K562 (cell line): ENCODE results near the gene ECSIT. TPM values are rescaled to one million over a fixed set of nuclear protein-coding genes. Genes with fewer than 3 reads are reported as not detected.
A peak's percentile ranks its signal among the peaks of the same experiment; 100 is the strongest.

ENCODE experiments used
- ATAC-seq: fragments of 200-7000 bp; cut with Tn5 transposase; 3 replicates; pipeline ENCODE4 v1.9.1; 2020; ENCODE audit warnings: moderate library complexity
- BruUV-seq: library from RNA; stranded (reverse); fragments of 400-500 nt; replicated peaks from 2 replicates; lab custom pipeline; 2021; lab: Mats Ljungman, UMichigan
- CTCF ChIA-PET: fragments of 300-600 bp; formaldehyde crosslinking; extraction: SDS; loops from one replicate; lab custom pipeline; 2021; ENCODE audit warnings: low intra/inter-chr PET ratio; lab: Yijun Ruan, JAX
- POLR2A ChIA-PET: fragments of 300-600, 350-650 bp; sonication (Branson Sonifier 250); formaldehyde crosslinking; extraction: SDS; loops from one replicate; lab custom pipeline; 2021; ENCODE audit warnings: antibody characterized with exemption, inconsistent platforms; lab: Yijun Ruan, JAX
- DNase-seq, 4 experiments: peaks; one replicate each; pipeline versions ENCODE4 v3.0.0 to v3.0.0-alpha.2; 2011 to 2018; ENCODE audit warnings: low spot score in 3 of 4, mixed read lengths in 3 of 4; ENCODE audit errors: extremely low read depth in 1 of 4
- FAIRE-seq: peaks from 2 replicates; lab custom pipeline; 2011; peaks lifted over from hg19 to GRCh38; lab: Jason Lieb, UNC
- H2AFZ ChIP-seq: 2 replicates; pipeline ENCODE4 v1.6.0; 2011; ENCODE audit warnings: low read depth, low read length, control low read depth, inconsistent platforms
- H3K27ac ChIP-seq: fragments of 200-600 bp; 3 replicates; pipeline ENCODE4 v1.8.0; 2011; ENCODE audit warnings: low read depth, mild to moderate bottlenecking, control low read depth, inconsistent platforms, low read length, moderate library complexity, mixed read lengths; ENCODE audit errors: extremely low read depth
- H3K27me3 ChIP-seq, 2 experiments: fragments of 300-600 bp in 1 of 2; 2 replicates in 1 of 2; 3 replicates in 1 of 2; pipeline versions ENCODE4 v1.6.0 to v1.8.0; 2011; ENCODE audit warnings: inconsistent platforms in 2 of 2, low read length in 2 of 2, mild to moderate bottlenecking in 1 of 2, mixed read lengths in 1 of 2, moderate library complexity in 1 of 2; ENCODE audit not compliant: control insufficient read depth in 2 of 2, insufficient read depth in 2 of 2
- H3K36me3 ChIP-seq: fragments of 300-600 bp; 3 replicates; pipeline ENCODE4 v1.8.0; 2011; ENCODE audit warnings: mild to moderate bottlenecking, low read length, inconsistent platforms; ENCODE audit not compliant: control insufficient read depth, insufficient read depth
- H3K4me1 ChIP-seq, 2 experiments: fragments of 200-600 bp in 1 of 2; replicated peaks in 1 of 2; 2 replicates in 1 of 2; 3 replicates in 1 of 2; pipeline versions ENCODE4 v1.5.1 to v1.8.0; 2011; ENCODE audit warnings: inconsistent platforms in 2 of 2, low read length in 2 of 2, mild to moderate bottlenecking in 1 of 2, mixed read lengths in 1 of 2, moderate library complexity in 1 of 2; ENCODE audit not compliant: control insufficient read depth in 2 of 2, insufficient read depth in 2 of 2
- H3K4me2 ChIP-seq: 2 replicates; pipeline ENCODE4 v1.6.1; 2011; ENCODE audit warnings: low read length, control low read depth, inconsistent platforms, mixed read lengths; ENCODE audit not compliant: insufficient read depth
- H3K4me3 ChIP-seq: fragments of 200-600 bp; sonication (generic), shearing (Covaris generic); 2 replicates; pipeline ENCODE4 v1.5.1; 2016; ENCODE audit warnings: control low read depth, inconsistent platforms
- H3K79me2 ChIP-seq: fragments of 200-600 bp; 3 replicates; pipeline ENCODE4 v1.8.0; 2011; ENCODE audit warnings: low read length, inconsistent platforms; ENCODE audit not compliant: control insufficient read depth, insufficient read depth
- H3K9ac ChIP-seq, 2 experiments: 2 replicates each; pipeline versions ENCODE4 v1.6.0 to v1.6.1; 2011; ENCODE audit warnings: low read depth in 2 of 2, low read length in 2 of 2, control low read depth in 1 of 2, inconsistent platforms in 1 of 2, mild to moderate bottlenecking in 1 of 2, mixed read lengths in 1 of 2; ENCODE audit not compliant: insufficient read depth in 1 of 2
- H3K9me1 ChIP-seq: one replicate; pipeline ENCODE4 v1.6.0; 2011; ENCODE audit warnings: inconsistent platforms, mild to moderate bottlenecking, low read length, moderate library complexity; ENCODE audit not compliant: control insufficient read depth, insufficient read depth
- H3K9me3 ChIP-seq: replicated peaks from 2 replicates; pipeline ENCODE4 v1.5.1; 2011; ENCODE audit warnings: low read depth, low read length, inconsistent platforms; ENCODE audit not compliant: control insufficient read depth, insufficient read depth
- H4K20me1 ChIP-seq: replicated peaks from 2 replicates; pipeline ENCODE4 v1.6.1; 2011; ENCODE audit warnings: low read length, inconsistent platforms, mixed read lengths; ENCODE audit not compliant: control insufficient read depth, insufficient read depth
- ATF1 ChIP-seq, 2 experiments: fragments of 450-650 bp in 1 of 2; IDR thresholded peaks; 2 replicates each; pipeline ENCODE4 v1.6.1; 2016; ENCODE audit warnings: missing compliant biosample characterization in 1 of 2, missing genetic modification characterization in 1 of 2
- BRD4 ChIP-seq: fragments of 200-600 bp; sonication (generic); IDR thresholded peaks from 2 replicates; pipeline ENCODE4 v1.6.1; 2017; ENCODE audit warnings: inconsistent platforms
- CHD4 ChIP-seq: fragments of 200-600 bp; sonication (generic); IDR thresholded peaks from 3 replicates; pipeline ENCODE4 v1.6.1; 2012; ENCODE audit warnings: low read depth, mild to moderate bottlenecking, mixed read lengths, low read length, inconsistent platforms; ENCODE audit not compliant: insufficient read depth, insufficient replicate concordance, poor library complexity, severe bottlenecking
- CREM ChIP-seq: IDR thresholded peaks from 2 replicates; pipeline ENCODE4 v1.6.1; 2014; ENCODE audit warnings: antibody characterized with exemption, low read depth
- EWSR1 ChIP-seq: fragments of 450-650 bp; IDR thresholded peaks from 2 replicates; pipeline ENCODE4 v1.6.1; 2018; ENCODE audit warnings: borderline replicate concordance, mild to moderate bottlenecking, low read depth, moderate library complexity; ENCODE audit not compliant: partially characterized antibody
- FOSL1 ChIP-seq: fragments of 200-800 bp; sonication (Bioruptor generic); conservative IDR thresholded peaks from 2 replicates; pipeline ENCODE4 v1.6.1; 2016; ENCODE audit warnings: missing genetic modification characterization, missing compliant biosample characterization
- HMG20B ChIP-seq: fragments of 250-450 bp; sonication (Bioruptor Pico); IDR thresholded peaks from 2 replicates; pipeline ENCODE4 v1.5.0; 2021; ENCODE audit warnings: mild to moderate bottlenecking
- JUND ChIP-seq, 2 experiments: IDR thresholded peaks; 2 replicates in 1 of 2; 3 replicates in 1 of 2; pipeline ENCODE4 v1.6.1; 2011; ENCODE audit warnings: borderline replicate concordance in 2 of 2, low read depth in 2 of 2, low read length in 2 of 2, improper control_type of control experiment in 1 of 2, missing biosample characterization in 1 of 2, missing genetic modification characterization in 1 of 2, missing genetic modification reagents in 1 of 2
- NUFIP1 ChIP-seq: fragments of 450-650 bp; IDR thresholded peaks from 2 replicates; pipeline ENCODE4 v1.6.1; 2018; ENCODE audit not compliant: partially characterized antibody
- ZC3H4 ChIP-seq: sonication (generic); formaldehyde crosslinking; IDR thresholded peaks from 2 replicates; pipeline ENCODE4 v1.9.0; 2021; ENCODE audit warnings: missing genetic modification reagents, borderline replicate concordance
- ZNF408 ChIP-seq: fragments of 250-450 bp; sonication (Bioruptor Pico); IDR thresholded peaks from 2 replicates; pipeline ENCODE4 v1.4.0; 2020; ENCODE audit warnings: low read depth, mild to moderate bottlenecking, moderate library complexity
- WGBS: fragments of 100-300 bp; shearing (Covaris generic); methylation state at CpG from one replicate; pipeline ENCODE4 v1.1.6; 2016; ENCODE audit warnings: low coverage, mixed read lengths; ENCODE audit not compliant: insufficient coverage; ENCODE audit errors: missing lambda C conversion rate; 5-methylcytosine and 5-hydroxymethylcytosine counted together
- in situ Hi-C: fragments of 300-500 bp; cut with MboI; formaldehyde crosslinking; loops from 4 replicates; pipeline ENCODE4 v1.15.0; 2018; ENCODE audit warnings: inconsistent platforms, mixed read lengths
- intact Hi-C: fragments of 100-400 bp; cut with micrococcal nuclease; formaldehyde crosslinking; loops from 2 replicates; pipeline ENCODE4 v1.14.2; 2022
- polyA plus RNA-seq, 8 experiments: library from polyadenylated mRNA; depleted of rRNA in 4 of 8; stranded (reverse) in 5 of 8; unstranded in 3 of 8; fragments of >200 nt; fragmentation: Nextera tagmentation in 2 of 8; fragmentation: Illumina TruSeq in 1 of 8; extraction: Ambion mirVana in 2 of 8; extraction: Trizol in 1 of 8; gene quantifications; 2 replicates each; pipeline versions ENCODE4 v1.2.1 to v1.2.3, GENCODE V29; 2011 to 2014; ENCODE audit warnings: inconsistent platforms in 1 of 8, missing spikeins in 1 of 8
- total RNA-seq, 7 experiments: library from RNA; depleted of rRNA in 6 of 7; stranded (reverse); fragments of >200 nt in 6 of 7; fragmentation: Illumina TruSeq in 2 of 7; extraction: Trizol in 2 of 7; gene quantifications; 2 replicates each; pipeline versions ENCODE4 v1.2.1 to v1.2.3, GENCODE V29; 2011 to 2021; ENCODE audit warnings: low replicate concordance in 1 of 7
- TF ChIP-seq, protein P1 (sequence below): fragments of 250-450 bp; sonication (Bioruptor Pico); IDR thresholded peaks from 2 replicates; pipeline ENCODE4 v1.5.0; 2021
- TF ChIP-seq, protein P2 (sequence below): fragments of 450-650 bp; IDR thresholded peaks from 2 replicates; pipeline ENCODE4 v1.6.1; 2016; ENCODE audit warnings: mild to moderate bottlenecking
- TF ChIP-seq, protein P3 (sequence below): fragments of 200-800 bp; sonication (Bioruptor generic); IDR thresholded peaks from 2 replicates; pipeline ENCODE4 v1.6.1; 2017; ENCODE audit warnings: missing genetic modification characterization, missing compliant biosample characterization

Gene ECSIT
- total and polyA plus RNA-seq, 9 of the 15 experiments (the other 6 are each of a cell fraction or from before 2014, with no cell fraction given), result 1.1 to 82.5 (median 43.9) TPM

DNA sequence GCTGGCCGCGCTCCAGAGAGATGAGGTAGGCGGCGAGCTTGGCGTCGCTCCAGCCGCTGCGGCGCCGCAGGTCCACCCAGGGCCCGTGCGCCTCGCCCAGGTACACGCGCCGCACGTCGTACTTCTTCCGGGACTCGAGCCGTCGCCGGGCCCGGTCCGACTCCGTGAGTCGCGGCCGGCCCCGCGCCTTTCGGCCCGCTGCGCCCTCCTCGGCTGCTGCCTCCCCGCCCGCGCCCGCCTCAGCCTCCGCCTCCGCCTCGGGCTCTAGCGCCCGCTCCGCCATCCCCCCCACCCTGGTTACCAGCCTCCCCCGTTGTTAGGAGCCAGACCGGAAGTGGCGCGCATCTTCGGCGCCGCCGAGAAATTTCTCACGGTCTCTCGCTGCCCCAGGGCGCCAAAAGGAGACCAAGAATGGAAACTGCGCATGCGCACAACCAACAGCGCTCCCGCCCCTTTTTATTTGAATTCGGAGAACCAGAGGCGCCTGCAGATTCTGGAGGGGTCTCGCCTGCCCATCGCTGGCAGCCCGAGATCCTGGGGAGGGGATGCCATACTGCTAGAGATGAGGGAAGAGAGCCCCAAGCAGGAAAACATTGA, 23.3 kb downstream of the ECSIT start, which contains the start of gene ZNF653 (continued):
- TF ChIP-seq, protein P1, sequence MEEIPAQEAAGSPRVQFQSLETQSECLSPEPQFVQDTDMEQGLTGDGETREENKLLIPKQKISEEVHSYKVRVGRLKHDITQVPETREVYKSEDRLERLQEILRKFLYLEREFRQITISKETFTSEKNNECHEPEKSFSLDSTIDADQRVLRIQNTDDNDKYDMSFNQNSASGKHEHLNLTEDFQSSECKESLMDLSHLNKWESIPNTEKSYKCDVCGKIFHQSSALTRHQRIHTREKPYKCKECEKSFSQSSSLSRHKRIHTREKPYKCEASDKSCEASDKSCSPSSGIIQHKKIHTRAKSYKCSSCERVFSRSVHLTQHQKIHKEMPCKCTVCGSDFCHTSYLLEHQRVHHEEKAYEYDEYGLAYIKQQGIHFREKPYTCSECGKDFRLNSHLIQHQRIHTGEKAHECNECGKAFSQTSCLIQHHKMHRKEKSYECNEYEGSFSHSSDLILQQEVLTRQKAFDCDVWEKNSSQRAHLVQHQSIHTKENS (CRISPR knock-in tag), result no peak
- TF ChIP-seq ZNF408 (CRISPR knock-in tag) (no peak), BRD4 (no peak), CHD4 (no peak), CREM (peak; percentile 99), FOSL1 (peak; percentile 54)

DNA sequence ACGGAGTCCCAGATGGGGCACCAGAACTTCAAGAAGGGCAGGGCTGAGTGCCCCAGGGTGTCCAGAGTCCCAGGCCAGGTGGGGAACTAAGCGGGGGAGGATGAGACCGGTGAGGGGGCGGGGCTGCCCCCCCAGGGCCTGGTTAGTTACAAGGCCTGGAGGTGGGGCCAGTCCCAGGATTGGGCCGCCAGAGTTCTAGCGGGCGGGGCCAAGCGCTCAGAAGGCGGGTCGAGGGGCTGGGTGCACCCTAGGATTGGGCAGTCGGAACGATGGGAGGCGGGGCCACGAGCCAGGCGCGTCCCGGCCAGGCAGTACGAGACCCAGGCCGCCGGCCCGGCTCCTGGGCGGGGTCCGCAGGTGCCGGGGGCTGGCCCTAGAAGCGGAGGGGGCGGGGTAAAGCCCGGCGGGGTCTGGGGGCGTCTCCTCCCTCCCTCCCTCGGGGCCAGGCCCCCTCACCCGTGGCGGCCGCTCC, 23.9 kb downstream of the ECSIT start:
- intact Hi-C loops (no loop called here), in situ Hi-C loops (no loop called here)
- WGBS, result 0% methylated on average over 6 of the region's 33 CpGs
- no peaks in the 10 kb centered on the region for H3K27me3 ChIP-seq
- peak overlapping the region; percentile 64 to 91 for H3K9ac ChIP-seq
- peak overlapping the region; percentile 82 for H3K4me2 ChIP-seq
- ChIA-PET CTCF (no interaction called here), POLR2A (interaction anchor here (0.6 to 2.1 kb wide), 4 partner anchors 12 to 317 kb away, joined by 3 to 7 read pairs (median 3); no protein-coding TSS in a partner anchor)
- no peaks in the 10 kb centered on the region for H3K9me3 ChIP-seq
- H3K79me2 ChIP-seq, result 0 out of 3 replicates have a peak, but pooled peaks cover 3% of the 10 kb centered on the region
- FAIRE-seq (peak; percentile 98), ATAC-seq (peak; percentile 98), DNase-seq (peak; percentile 98)
- peak overlapping the region; percentile 78 for H2AFZ ChIP-seq
- H3K4me3 ChIP-seq, result peak overlapping the region; percentile 77
- peaks cover 14% of the 10 kb centered on the region; the same call in 1 of the 3 replicates for H3K36me3 ChIP-seq
- H4K20me1 ChIP-seq, result no peaks in the 10 kb centered on the region
- no peaks in the 10 kb centered on the region for H3K9me1 ChIP-seq
- peaks cover 12 to 39% of the 10 kb centered on the region in 2 experiments for H3K4me1 ChIP-seq
- H3K27ac ChIP-seq, result peak overlapping the region; percentile 84
- BruUV-seq, result no TSS peak
- TF ChIP-seq EWSR1 (no peak), ZC3H4 (CRISPR knock-in tag) (no peak), HMG20B (CRISPR knock-in tag) (no peak), ATF1 (CRISPR knock-in tag; IDR thresholded peaks at IDR 0.05) (no peak), ATF1 (tag; IDR thresholded peaks at IDR 0.05) (no peak), NUFIP1 (no peak), JUND (IDR thresholded peaks at IDR 0.05; ENCODE audit: borderline replicate concordance, low read depth, low read length) (0 out of 2 replicates have a peak, but pooled peaks have one; percentile 25), JUND (tag; IDR thresholded peaks at IDR 0.05; ENCODE audit: borderline replicate concordance, low read depth, low read length) (no peak)
- TF ChIP-seq, protein P2, sequence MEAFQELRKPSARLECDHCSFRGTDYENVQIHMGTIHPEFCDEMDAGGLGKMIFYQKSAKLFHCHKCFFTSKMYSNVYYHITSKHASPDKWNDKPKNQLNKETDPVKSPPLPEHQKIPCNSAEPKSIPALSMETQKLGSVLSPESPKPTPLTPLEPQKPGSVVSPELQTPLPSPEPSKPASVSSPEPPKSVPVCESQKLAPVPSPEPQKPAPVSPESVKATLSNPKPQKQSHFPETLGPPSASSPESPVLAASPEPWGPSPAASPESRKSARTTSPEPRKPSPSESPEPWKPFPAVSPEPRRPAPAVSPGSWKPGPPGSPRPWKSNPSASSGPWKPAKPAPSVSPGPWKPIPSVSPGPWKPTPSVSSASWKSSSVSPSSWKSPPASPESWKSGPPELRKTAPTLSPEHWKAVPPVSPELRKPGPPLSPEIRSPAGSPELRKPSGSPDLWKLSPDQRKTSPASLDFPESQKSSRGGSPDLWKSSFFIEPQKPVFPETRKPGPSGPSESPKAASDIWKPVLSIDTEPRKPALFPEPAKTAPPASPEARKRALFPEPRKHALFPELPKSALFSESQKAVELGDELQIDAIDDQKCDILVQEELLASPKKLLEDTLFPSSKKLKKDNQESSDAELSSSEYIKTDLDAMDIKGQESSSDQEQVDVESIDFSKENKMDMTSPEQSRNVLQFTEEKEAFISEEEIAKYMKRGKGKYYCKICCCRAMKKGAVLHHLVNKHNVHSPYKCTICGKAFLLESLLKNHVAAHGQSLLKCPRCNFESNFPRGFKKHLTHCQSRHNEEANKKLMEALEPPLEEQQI, result no peak
- TF ChIP-seq, protein P3, sequence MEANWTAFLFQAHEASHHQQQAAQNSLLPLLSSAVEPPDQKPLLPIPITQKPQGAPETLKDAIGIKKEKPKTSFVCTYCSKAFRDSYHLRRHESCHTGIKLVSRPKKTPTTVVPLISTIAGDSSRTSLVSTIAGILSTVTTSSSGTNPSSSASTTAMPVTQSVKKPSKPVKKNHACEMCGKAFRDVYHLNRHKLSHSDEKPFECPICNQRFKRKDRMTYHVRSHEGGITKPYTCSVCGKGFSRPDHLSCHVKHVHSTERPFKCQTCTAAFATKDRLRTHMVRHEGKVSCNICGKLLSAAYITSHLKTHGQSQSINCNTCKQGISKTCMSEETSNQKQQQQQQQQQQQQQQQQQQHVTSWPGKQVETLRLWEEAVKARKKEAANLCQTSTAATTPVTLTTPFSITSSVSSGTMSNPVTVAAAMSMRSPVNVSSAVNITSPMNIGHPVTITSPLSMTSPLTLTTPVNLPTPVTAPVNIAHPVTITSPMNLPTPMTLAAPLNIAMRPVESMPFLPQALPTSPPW (CRISPR knock-in tag), result peak; percentile 89
